Stimulated activated CD8-positive, alpha-beta memory T cell treated with anti-CD3 and anti-CD28 coated beads, Interleukin-7, amount 100 ng/mL, for 24 hours (primary cell): ENCODE measurements around the gene DLX5.
"Not testable (repeated sequence)": the region's sequence is repeated elsewhere in the genome, so short reads cannot be mapped to it uniquely, and the experiment has no call there.

ENCODE experiments used
- DNase-seq: peaks from one replicate; pipeline ENCODE4 v3.0.0-alpha.2; 2020; ENCODE audit warnings: low read depth

Gene DLX5

DNA sequence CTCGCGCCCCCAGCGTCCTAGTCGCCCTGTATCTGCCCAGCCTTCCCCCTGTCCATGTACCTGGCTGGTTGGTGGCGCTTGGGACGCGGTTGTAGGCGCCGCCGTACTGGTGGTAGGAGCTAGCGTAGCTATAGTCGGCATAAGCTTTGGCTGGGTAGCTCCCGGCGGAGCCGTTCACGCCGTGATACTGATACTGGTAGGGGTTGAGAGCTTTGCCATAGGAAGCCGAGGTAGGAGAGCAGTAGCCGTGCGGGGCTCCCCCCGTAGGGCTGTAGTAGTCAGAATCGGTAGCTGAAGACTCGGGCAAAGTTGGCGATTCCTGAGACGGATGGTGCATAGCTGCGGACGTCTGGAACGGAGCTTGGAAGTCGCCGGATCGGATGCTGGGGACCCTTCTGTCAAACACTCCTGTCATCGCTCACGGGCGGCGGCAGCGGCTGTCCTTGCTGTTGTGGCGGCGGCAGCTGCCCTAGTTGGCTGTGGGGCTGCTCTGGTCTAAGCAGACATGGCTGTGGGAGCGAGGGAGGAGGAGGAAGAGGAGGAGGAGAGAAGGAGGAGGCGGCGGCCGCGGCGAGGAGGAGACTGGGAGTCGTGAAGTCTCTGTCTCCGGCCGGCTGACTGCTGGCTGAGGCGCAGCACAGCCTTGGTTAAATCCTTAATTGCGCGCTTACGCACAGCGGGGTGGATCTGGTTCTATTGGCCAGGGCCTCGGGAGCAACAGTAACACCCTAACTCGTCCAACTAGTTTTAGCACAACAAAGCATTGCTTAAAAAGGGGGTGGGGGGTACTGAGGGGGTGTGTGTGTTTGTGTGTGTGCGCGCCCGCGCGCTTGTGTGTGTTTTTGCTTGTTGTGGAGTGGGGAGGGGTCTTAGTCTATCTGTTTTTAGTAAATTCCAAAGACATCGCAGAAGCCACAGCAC is at the start of gene DLX5:
TSS of gene DLX5 (minus strand) at position 623 of the 921 bp plus-strand sequence. CDS start at position 415, 208 bp downstream.
- DNase-seq, result no peak

- DNase-seq, result not testable (repeated sequence)
Observed at GRCh38 chr7:97072025-97072424, 47.4 kb upstream of the DLX5 start.

DNA sequence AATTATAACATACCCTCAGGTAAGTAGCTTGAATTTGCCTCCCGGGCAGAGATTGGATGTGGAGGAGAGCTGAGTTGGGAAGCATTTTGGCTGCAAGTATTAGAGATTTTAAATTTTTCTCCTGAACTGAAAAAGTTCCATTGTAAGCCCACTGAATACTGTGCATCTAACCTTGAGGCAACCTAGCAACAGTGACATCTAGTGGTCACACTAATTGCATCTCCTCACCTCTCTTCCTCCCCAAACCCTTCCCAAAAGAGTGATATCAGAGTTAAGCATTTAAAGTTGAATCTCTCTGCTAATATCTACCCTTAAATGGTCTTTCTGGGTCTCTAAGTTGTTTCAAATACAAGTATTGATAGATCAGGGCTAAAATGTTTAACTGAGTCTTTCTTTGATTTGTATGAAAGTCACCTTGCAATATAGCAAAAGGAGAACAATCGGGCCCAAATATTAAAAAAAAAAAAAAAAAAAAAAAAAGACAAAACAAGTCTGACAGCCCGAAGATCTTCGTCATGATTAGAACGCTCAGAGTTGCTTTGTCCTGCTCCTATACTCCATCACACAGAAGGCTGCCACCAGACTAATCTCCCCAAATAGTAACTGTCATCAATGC is 40.4 kb upstream of the DLX5 start:
- DNase-seq, result no peak

DNA sequence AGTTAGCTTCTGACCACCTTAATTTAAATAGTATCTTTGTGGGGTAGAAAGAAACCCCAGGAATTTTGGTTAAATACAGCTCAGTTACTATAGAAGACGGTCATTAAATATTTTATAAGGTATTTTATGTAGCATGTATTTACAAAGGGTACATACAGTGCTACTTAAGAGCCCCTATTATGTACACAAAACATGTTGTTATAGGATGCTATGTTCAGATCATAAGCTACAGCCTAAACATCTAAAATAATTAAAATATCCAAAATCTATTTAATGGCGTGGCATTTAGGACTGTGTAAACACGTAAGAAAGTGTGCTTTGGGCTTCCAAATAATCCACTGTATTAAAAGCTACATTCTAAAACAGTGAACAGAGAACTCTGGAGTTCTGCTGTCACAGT is 39.4 kb upstream of the DLX5 start:
- no peak for DNase-seq

DNA sequence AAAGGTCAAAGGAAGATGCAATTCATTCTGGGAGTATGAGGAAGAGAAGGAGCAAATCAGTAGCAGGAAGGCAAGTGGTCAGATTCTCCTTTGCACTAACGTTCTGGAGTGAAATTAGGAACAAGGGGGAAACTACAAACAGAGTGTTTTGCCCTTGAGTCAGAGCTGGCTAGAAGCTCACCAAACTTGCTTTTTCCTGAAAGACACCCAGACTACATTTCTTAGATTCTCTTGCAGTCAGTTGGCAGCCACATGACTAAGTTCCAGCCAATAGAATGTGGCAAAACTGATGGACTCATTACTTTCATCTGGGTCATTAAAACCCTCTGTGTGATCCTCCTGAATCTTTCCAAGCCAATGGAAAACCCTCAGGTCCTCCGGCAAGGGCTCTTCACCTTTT is 18.6 kb upstream of the DLX5 start:
- no peak for DNase-seq

- DNase-seq, result no peak
Observed at GRCh38 chr7:97039374-97040065, 14.9 kb upstream of the DLX5 start.

DNA sequence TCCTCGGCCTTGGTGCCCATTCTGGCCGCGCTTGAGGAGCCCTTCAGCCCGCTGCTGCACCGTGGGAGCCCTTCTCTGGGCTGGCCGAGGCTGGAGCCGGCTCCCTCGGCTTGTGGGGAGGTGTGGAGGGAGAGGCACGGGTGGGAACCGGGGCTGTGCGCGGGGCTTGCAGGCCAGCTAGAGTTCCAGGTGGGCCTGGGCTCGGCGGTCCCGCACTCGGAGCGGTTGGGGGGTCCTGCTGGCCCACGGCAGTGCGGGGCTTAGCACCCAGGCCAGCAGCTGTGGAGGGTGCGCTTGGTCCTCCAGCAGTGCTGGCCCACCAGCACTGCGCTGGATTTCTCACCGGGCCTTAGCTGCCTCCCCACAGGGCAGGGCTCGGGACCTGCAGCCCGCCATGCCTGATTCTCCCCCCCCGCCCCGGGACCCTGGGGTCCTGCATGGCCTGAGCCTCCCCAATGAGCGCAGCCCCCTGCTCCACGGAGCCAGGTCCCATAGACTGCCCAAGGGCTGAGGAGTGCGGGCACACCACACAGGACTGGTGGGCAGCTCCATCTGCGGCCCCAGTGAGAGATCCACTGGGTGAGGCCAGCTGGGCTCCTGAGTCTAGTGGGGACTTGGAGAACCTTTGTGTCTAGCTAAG is 9.7 kb upstream of the DLX5 start:
- DNase-seq, result not testable (repeated sequence)

GRCh38 chr7:97027427-97028234 is 3.0 kb upstream of the DLX5 start:
- peak; percentile 47 for DNase-seq

DNA sequence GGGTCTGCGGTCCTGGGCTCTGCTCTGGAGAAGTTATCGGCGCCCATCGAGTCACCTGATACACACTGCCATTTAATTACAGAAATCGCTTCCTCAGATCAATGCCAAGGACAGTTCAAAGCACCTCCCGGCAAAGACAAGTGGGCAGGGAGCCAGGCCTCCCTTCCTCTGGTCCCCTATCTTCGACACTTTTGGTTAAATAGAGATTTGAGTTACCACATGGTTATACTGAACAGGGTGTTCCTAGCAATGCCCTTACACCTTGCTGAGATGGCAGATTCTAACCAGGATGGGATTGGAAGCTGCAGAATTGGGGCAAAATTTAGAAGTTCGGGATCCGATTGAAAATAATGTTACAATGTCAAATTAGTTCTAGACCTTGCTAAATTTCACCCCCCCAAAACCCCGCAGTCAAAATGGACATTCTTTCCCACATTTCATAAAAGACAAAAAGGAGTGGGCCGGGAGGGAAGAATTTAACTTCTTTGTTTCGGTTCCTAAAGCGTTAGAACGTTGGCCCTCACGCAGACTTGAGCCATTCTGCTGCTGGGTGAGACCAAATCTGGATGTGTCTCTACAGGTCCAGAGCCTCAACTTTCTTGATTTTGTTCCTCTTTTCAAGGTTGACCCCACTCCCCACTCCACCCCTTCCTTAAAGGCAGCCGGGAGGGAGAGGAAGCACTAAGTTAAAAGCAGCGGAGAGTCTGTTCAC is 2.2 kb upstream of the DLX5 start:
- no peak for DNase-seq

DNA sequence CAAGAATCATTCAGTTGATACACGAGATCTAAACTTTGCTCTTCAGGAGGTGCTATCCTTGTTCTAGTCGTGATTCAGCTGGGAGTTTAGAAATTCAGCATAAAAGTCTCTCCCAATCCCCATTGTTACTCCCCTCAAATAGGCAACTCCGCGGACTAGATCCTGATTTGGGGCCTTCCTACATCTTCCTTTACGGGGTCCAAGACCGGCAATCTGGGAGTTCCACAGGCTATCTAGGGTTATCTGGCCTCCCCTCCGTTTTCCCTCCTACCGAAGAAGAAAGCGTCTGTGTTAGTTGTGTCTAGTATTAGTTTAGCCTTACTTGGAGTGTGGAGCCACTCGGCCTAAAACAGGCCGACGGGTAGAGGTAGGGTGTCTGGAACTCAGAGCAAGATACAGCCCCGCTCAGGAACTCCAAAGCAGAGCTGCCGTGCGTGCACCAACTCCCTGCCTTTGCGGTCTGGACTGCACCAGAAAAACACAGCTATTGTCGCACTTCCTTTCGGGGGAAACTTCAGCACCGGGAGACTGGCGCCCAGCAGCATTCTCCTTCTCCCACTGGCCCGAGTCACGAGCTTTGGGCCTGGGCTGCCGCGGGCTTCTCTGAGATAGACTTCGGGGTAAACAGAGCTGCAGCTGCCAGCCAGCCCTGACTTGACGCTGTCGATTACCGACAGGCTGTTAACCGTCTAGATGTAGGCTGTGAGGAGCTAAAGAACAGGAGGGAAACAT is 1.5 kb upstream of the DLX5 start:
- no peak for DNase-seq

DNA sequence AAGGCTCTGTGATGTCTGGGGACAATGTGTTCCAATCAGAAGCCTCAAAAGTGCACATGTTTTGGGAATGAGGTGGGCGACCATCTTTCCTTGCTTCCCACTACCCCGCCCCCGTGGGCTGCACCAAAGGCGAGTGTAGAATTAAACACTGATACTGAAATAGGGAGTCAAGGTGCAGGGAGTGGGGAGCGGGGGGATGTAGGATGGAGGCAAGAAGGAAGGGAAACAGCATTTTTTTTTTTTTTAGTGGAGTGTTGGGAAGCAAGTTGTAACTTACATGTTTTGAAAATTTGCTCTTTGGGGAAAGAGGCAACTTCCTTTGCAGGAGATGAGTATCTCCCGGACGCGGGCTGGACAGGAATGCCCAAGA is 484 bp upstream of the DLX5 start:
- no peak for DNase-seq

- DNase-seq, result no peak
Observed at GRCh38 chr7:97022491-97023306, 1.9 kb downstream of the DLX5 start.

DNA sequence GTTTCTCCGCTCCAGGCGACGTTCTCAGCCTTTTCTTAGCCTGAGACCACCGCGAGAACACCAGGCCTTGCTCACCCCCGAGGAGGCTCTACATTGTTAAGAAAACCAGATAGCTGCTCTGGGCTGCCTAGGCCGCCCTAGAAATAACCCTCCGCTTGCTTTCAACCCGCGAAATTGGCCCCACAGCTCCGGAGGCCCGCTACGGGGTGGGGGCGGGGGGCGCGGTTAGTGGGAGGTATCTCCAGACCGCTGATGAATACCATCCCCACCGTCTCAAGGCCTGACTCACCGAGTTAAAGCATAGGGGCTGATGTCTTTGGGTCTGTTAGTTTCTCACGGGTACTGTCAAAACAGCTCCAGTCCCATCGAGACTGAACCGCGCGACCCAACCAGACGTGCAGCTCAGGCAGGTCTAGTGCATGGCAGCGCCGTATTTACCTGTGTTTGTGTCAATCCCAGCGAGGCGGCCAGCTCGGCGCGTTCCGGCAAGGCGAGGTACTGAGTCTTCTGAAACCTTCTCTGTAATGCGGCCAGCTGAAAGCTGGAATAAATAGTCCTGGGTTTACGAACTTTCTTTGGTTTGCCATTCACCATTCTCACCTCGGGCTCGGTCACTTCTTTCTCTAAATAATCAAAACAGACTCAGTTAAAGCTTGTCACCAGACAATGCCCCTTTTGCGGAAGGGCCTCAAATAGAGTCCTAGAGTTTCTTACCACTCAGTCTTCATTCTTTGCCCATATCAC is 2.7 kb downstream of the DLX5 start:
- no peak for DNase-seq

DNA sequence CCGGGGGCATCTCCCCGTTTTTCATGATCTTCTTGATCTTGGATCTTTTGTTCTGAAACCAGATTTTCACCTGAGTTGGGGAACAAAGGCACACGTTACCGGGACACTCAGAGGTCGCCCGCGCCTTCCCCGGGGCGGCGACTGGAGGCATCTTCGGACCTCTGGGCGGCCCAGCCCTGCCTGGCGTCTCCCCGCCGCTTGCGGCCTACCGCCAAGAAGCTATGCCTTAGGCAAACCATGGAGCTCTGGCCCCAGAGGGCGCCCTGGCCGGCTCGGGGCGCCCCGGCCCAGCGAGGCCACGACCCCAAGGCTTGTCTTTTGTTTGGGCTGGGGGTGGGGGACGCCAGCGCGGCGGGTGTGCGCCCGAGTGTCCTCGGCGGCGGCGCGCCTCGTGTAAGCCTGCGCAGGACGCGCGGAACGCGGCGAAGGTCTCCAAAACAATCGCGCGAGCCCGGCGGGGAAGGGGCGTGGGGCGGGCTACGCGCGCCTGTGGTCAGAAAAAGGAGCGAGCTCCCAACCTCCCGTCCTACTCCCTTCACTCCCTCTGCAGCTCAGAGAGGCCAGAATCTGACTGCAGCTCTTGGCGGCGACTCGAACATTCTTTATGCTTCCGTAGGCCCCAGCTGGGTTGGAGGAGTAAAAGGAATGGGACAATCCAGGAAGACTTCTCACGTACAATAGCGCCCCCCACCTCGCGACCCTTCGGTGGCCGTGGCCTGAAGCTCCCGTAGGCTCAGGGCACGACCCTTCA is 3.5 kb downstream of the DLX5 start:
- DNase-seq, result no peak

DNA sequence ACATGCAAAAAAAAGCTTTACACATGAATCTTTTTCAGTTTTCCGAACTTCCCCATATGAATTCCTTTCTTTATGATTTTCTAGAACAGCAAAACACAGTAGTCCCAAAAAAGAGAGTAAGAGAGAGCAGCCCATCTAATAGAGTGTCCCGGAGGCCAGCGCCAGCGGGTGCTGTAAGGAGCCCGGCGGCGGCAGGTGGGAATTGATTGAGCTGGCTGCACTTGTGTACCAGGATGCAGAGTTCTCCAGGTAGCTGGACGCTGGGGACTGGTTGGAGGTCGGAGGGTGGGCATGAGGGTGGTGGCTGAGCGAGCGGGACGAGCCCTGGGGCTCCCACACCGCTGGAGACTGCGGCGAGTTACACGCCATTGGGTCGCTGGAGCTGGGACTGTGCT is 4.0 kb downstream of the DLX5 start:
- no peak for DNase-seq

GRCh38 chr7:97019710-97020225 is 4.9 kb downstream of the DLX5 start:
- DNase-seq, result no peak

- DNase-seq, result no peak
Observed at GRCh38 chr7:97018791-97019531, 5.7 kb downstream of the DLX5 start.
